DMS114 treated with DMSO at 0.1 percent for 48 hours (cell line): ENCODE measurements around the gene OSCP1.
A peak's percentile ranks its signal among the peaks of the same experiment; 100 is the strongest.

ENCODE experiments used
- DNase-seq: peaks from one replicate; lab custom pipeline; 2025; ENCODE audit not compliant: unreplicated experiment; lab: John Stamatoyannopoulos, UW

Gene OSCP1

GRCh38 chr1:36386265-36387140, 63.7 kb downstream of the OSCP1 start:
- DNase-seq: peak; percentile 59

- DNase-seq: peak; percentile 98
Observed at GRCh38 chr1:36385410-36386264, 64.6 kb downstream of the OSCP1 start, which contains the start of gene STK40. Gene STK40, minus strand, starts transcription at chr1:36385924. Its CDS starts 24,592 bp downstream, at chr1:36361332.

- no peak for DNase-seq
Observed at GRCh38 chr1:36384542-36385409, 65.5 kb downstream of the OSCP1 start.

GRCh38 chr1:36383240-36383639, 67.0 kb downstream of the OSCP1 start:
- DNase-seq: no peak

- no peak for DNase-seq
Observed at GRCh38 chr1:36382669-36383068, 67.6 kb downstream of the OSCP1 start.

GRCh38 chr1:36382231-36382630, 68.0 kb downstream of the OSCP1 start:
- no peak for DNase-seq

- no peak for DNase-seq
Observed at GRCh38 chr1:36381405-36381804, 68.8 kb downstream of the OSCP1 start.

- DNase-seq: no peak
Observed at GRCh38 chr1:36380782-36381181, 69.5 kb downstream of the OSCP1 start.

GRCh38 chr1:36380143-36380619, 70.1 kb downstream of the OSCP1 start:
- no peak for DNase-seq

GRCh38 chr1:36377791-36378492, 72.3 kb downstream of the OSCP1 start:
- no peak for DNase-seq

GRCh38 chr1:36372617-36373016, 77.6 kb downstream of the OSCP1 start:
- no peak for DNase-seq

GRCh38 chr1:36369061-36369861, 81.0 kb downstream of the OSCP1 start:
- peak; percentile 24 for DNase-seq
